Nephron progenitor cell (in vitro differentiated cells): ENCODE data around the gene PPP1R9A.

Experiments used
- DNase-seq: peaks from one replicate; pipeline ENCODE4 v3.0.0; 2021
- H3K27ac Mint-ChIP-seq: 2 replicates; pipeline ENCODE4 v1.8.0; 2021; ENCODE audit warnings: mild to moderate bottlenecking, moderate library complexity, mixed read lengths
- H3K27me3 Mint-ChIP-seq: 2 replicates; pipeline ENCODE4 v1.8.0; 2021; ENCODE audit warnings: mild to moderate bottlenecking, low read depth, mixed read lengths; ENCODE audit not compliant: poor library complexity
- H3K36me3 Mint-ChIP-seq: 2 replicates; pipeline ENCODE4 v1.8.0; 2021; ENCODE audit warnings: low read depth, mixed read lengths
- H3K4me1 Mint-ChIP-seq: 2 replicates; pipeline ENCODE4 v1.8.0; 2021; ENCODE audit warnings: mixed read lengths
- H3K4me3 Mint-ChIP-seq: 2 replicates; pipeline ENCODE4 v1.8.0; 2021; ENCODE audit warnings: mild to moderate bottlenecking, moderate library complexity, mixed read lengths
- H3K9me3 Mint-ChIP-seq: 2 replicates; pipeline ENCODE4 v1.8.0; 2021; ENCODE audit warnings: mild to moderate bottlenecking, moderate library complexity, mixed read lengths
- TF ChIP-seq, protein P1 (sequence below): fragments of 200-600 bp; sonication (generic); IDR thresholded peaks from 2 replicates; pipeline ENCODE4 v1.5.0; 2021; ENCODE audit warnings: antibody characterized with exemption

The PPP1R9A gene

DNA sequence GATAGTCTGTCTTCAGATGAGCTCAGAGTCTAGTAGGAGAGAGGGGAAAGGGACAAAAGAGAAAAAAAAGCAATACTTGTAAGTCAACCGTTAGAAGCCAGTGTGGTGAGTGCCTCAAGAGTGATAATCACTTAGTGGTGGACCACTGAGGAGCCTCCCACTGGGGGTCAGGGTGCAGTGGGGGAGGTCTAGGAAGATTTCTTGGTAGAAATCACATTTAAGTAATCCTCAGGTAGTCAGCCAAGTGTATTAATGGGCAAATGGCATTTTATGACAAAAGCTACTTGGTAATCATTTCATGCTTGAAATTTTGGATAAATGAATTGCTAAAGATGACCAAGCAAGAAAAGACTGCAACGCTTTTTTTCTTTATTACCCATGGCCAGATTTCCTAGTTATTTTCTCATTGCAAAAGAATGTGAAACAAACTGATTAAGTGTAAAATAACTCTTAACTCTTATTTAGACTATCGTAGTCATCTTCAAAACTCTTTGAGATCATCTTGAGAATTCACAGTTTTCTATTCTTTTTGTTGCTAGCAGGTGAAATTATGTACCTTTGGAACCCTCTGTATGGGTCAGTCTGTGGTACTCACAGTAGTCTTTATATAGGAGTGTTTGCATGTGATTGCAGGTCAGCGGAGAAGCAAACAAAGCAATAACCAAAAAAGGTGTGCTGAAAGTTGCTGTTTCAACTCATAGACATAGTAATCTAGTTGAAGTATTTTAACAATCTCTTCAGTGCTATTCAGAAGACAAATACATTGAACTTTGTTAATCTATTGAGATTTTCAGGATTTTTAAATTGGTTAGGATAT lies 63.9 kb downstream of the PPP1R9A start:
- H3K4me3 Mint-ChIP-seq = no peak overlapping the region
- TF ChIP-seq, protein P1, sequence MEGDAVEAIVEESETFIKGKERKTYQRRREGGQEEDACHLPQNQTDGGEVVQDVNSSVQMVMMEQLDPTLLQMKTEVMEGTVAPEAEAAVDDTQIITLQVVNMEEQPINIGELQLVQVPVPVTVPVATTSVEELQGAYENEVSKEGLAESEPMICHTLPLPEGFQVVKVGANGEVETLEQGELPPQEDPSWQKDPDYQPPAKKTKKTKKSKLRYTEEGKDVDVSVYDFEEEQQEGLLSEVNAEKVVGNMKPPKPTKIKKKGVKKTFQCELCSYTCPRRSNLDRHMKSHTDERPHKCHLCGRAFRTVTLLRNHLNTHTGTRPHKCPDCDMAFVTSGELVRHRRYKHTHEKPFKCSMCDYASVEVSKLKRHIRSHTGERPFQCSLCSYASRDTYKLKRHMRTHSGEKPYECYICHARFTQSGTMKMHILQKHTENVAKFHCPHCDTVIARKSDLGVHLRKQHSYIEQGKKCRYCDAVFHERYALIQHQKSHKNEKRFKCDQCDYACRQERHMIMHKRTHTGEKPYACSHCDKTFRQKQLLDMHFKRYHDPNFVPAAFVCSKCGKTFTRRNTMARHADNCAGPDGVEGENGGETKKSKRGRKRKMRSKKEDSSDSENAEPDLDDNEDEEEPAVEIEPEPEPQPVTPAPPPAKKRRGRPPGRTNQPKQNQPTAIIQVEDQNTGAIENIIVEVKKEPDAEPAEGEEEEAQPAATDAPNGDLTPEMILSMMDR = no peak

DNA sequence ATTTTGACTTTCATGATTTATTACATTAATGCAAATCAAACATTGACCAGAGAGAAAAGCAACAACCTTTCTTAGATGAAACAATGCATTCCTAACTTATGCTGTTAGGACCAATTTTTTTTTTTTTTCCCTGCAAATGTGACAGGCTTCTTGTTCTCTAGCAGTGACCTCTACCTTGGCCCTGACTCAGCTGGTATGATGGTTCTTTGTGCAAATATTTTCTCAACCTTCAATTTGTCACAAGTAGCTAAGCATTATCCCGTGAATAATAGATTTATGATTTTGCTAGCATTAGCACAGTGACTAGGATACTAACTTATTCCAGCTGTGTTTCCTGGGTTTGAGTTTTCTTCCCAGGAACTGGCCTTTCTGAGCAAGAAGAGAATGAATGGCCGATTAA lies 64.9 kb downstream of the PPP1R9A start:
- Mint-ChIP-seq H3K4me3 (no peak overlapping the region), H3K9me3 (peaks cover 16% of the 10 kb centered on the region), H3K27ac (no peak overlapping the region), H3K36me3 (peaks cover 25% of the 10 kb centered on the region), H3K4me1 (peaks cover 43% of the 10 kb centered on the region), H3K27me3 (no peaks in the 10 kb centered on the region)
- DNase-seq = no peak
- TF ChIP-seq, protein P1 = no peak

More for the DNA sequence above, 63.9 kb downstream of the PPP1R9A start:
- Mint-ChIP-seq H3K4me1 (peaks cover 43% of the 10 kb centered on the region), H3K27me3 (no peaks in the 10 kb centered on the region), H3K9me3 (peaks cover 26% of the 10 kb centered on the region), H3K36me3 (peaks cover 28% of the 10 kb centered on the region), H3K27ac (peak overlapping the region; percentile 5)
- DNase-seq = no peak

DNA sequence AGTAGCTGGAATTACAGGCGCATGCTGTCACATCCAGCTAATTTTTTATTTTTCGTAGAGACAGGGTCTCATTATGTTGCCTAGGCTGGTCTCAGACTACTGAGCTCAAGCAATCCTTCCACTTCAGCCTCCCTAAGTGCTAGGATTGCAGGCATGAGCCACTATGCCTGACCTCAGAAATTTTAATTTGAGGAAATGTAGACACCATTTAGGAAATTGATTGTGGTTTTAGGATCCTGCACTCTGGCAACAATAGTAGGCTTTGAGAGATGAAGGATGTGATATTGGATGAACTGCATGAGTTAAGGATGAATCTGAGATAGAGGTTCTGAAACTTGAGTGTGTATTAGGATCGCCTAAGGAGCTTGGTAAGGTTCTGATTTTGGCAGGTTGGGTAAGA lies 66.5 kb downstream of the PPP1R9A start:
- Mint-ChIP-seq H3K4me1 (peaks cover 43% of the 10 kb centered on the region), H3K27ac (peak overlapping the region; percentile 41), H3K36me3 (peaks cover 12% of the 10 kb centered on the region), H3K9me3 (peaks cover 1% of the 10 kb centered on the region), H3K27me3 (no peaks in the 10 kb centered on the region), H3K4me3 (no peak overlapping the region)
- DNase-seq = no peak
- TF ChIP-seq, protein P1 = no peak

DNA sequence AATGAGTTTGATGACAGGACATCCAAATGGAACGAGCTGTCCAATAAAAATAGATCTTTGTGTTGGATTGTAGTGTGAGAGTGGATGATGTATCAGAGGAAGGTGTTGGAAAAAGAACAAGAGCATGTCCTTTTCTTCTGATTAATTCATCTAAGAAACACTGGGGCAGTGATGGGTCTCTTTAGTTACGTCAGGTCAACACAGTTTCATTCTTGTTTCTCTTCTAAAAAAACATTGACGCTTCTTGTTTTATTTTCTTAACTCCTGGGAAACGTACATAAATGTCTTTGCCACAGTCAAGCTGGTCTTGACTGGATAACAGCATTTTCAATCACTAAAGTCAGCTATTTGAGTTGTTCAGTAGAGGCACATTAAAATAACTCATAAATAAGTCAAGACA lies 67.0 kb downstream of the PPP1R9A start:
- DNase-seq = no peak
- Mint-ChIP-seq H3K36me3 (peaks cover 10% of the 10 kb centered on the region), H3K27ac (peak overlapping the region; percentile 41), H3K4me1 (peaks cover 39% of the 10 kb centered on the region), H3K4me3 (no peak overlapping the region), H3K27me3 (no peaks in the 10 kb centered on the region), H3K9me3 (no peaks in the 10 kb centered on the region)
- TF ChIP-seq, protein P1 = no peak

DNA sequence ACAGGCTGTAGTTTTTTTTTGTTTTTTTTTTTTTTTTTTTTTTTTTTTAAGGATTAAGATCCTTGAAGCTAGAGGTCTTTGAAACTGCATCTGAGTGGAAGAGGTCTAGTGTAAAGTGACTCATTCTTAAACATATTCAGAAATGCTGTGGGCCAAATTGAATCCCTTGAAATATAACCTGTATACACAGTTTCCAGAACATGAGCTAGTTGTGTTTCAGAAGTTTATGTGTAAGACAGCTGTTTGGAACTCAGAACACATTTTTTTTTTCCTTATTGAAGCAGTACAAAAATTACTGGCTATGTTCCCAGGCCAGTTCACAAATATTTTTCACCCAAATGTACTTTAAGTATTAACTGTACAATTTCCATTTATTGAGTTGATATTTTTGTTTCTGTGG lies 67.9 kb downstream of the PPP1R9A start:
- no peaks in the 10 kb centered on the region for H3K9me3 Mint-ChIP-seq
- DNase-seq = no peak
- H3K36me3 Mint-ChIP-seq = peaks cover 10% of the 10 kb centered on the region
- peaks cover 38% of the 10 kb centered on the region for H3K4me1 Mint-ChIP-seq
- H3K27ac Mint-ChIP-seq = no peak overlapping the region
- H3K4me3 Mint-ChIP-seq = no peak overlapping the region
- TF ChIP-seq, protein P1 = no peak
- no peaks in the 10 kb centered on the region for H3K27me3 Mint-ChIP-seq
